ES-I3 (cell line): ENCODE data around the gene CTNND2.

ENCODE experiments used
- H3K36me3 ChIP-seq: 2 replicates; pipeline ENCODE4 v1.6.1; 2013; ENCODE audit warnings: mild to moderate bottlenecking, low read length, control low read depth, moderate library complexity; ENCODE audit not compliant: insufficient read depth
- H3K4me1 ChIP-seq: 2 replicates; pipeline ENCODE4 v1.6.1; 2013; ENCODE audit warnings: mild to moderate bottlenecking, control low read depth, low read length; ENCODE audit not compliant: insufficient read depth
- H3K9ac ChIP-seq: 2 replicates; pipeline ENCODE4 v1.6.1; 2013; ENCODE audit warnings: low read depth, mild to moderate bottlenecking, low read length, moderate library complexity
- H3K9me3 ChIP-seq: 2 replicates; pipeline ENCODE4 v1.6.1; 2013; ENCODE audit warnings: mild to moderate bottlenecking, low read length, moderate library complexity; ENCODE audit not compliant: control insufficient read depth, insufficient read depth

CTNND2 gene

DNA sequence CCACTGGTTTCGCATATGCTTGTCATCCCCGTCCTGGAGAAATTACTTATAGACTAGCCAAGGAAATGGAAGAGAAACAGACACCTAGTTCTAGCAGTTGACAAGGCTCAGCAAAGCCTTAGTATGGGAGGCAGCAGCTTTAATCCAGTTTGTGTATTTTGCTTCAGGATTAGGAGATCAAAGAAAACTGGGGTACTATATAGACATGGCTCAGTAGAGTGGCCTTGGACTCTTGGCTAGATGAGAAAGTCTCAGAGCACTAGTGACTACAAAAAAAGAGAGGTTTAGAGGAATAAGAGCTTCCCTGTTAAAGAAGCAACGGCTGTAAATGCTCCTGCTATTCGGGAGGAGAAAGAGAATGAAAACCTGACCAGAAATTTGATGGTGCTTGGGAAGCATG, 349.1 kb downstream of the CTNND2 start:
- Histone ChIP-seq H3K9ac (no peak overlapping the region), H3K36me3 (no peaks in the 10 kb centered on the region), H3K9me3 (no peaks in the 10 kb centered on the region), H3K4me1 (no peaks in the 10 kb centered on the region)

- Histone ChIP-seq H3K9ac (no peak overlapping the region), H3K9me3 (no peaks in the 10 kb centered on the region), H3K4me1 (no peaks in the 10 kb centered on the region), H3K36me3 (no peaks in the 10 kb centered on the region)
Measured at GRCh38 chr5:11547730-11548129, 356.5 kb downstream of the CTNND2 start.

GRCh38 chr5:11547140-11547539, 357.1 kb downstream of the CTNND2 start:
- Histone ChIP-seq H3K36me3 (no peaks in the 10 kb centered on the region), H3K9ac (no peak overlapping the region), H3K4me1 (no peaks in the 10 kb centered on the region), H3K9me3 (no peaks in the 10 kb centered on the region)

DNA sequence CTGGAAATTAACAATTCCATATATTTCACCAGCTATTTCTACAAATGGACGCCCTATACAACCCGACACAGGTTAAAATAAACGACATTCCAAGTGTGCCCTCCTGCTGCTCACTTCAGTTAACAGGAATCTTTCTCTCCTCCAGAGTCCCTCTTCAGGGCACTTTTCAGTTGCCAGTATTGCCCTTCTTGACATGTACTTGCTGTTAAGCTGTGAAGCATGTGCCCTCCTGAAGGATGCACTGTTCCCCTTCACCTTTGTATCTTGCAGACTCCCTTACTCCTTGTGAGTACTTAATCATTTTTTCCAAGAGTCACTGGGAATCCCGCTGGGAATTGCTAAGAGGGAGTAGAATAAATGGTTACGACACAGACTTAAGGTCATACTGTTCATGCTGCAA, 364.1 kb downstream of the CTNND2 start:
- H3K36me3 ChIP-seq, result no peaks in the 10 kb centered on the region
- H3K9ac ChIP-seq, result no peak overlapping the region

DNA sequence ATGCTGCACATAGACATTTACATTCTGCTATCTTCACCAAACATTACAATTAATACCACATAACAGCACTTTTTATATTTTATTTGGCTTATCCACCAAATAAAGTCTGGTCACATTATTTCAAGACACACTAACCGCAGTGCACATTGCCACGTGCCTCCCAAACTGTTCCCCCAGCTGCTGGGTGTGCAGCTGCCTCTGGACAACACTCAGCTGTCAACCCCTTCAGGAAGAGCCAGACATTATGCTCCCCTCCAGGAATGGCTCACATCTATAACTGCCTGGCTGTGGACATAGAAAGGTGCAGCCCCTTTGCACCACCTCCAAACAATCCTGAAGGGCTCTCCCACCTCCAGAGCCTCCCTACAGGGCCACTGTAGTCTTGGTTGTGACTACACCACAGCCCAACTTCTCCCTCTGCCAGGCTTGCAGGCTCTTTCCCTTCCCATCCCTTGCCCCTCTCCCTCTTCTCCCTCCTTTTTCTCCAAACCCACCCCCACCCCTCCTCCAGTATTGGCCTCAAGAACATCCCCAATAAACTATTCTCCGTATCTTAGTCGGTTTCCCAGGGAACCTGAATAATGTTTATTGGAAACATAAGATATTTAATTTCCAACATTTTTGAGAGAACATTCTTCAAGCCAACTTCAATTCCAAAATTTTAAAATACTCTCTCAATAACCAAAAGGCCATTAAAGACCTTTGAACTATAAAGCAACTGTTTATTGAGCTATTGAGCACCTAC, 372.3 kb downstream of the CTNND2 start:
- no peak overlapping the region for H3K9ac ChIP-seq
- H3K9me3 ChIP-seq, result no peaks in the 10 kb centered on the region
- H3K36me3 ChIP-seq, result no peaks in the 10 kb centered on the region
- peaks cover 7% of the 10 kb centered on the region; the same call in 1 of the 2 replicates for H3K4me1 ChIP-seq

More for the DNA sequence above, 364.1 kb downstream of the CTNND2 start:
- Histone ChIP-seq H3K9me3 (no peaks in the 10 kb centered on the region), H3K4me1 (0 out of 2 replicates have a peak, but pooled peaks cover 12% of the 10 kb centered on the region)

DNA sequence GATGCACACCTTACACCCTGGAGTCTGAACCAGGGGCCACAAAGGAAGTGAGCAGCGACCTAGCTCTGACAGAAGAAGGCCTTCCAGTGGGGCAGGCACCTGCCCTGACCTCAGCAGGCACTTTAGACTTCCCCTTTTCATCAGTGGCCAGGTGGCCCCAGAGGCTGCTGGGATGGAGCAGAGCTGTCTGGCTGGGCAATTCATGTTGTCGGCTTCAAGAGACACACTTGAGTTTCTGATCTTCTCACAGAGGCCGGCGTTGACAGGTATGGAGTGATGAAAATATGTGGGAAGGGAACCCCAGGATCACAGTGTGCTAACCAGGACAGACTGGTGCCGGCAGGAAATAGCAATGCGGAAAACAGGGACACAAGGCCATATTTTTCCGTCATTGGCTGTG, 375.5 kb downstream of the CTNND2 start:
- no peaks in the 10 kb centered on the region for H3K36me3 ChIP-seq
- no peak overlapping the region for H3K9ac ChIP-seq
- peaks cover 26% of the 10 kb centered on the region for H3K4me1 ChIP-seq
- no peaks in the 10 kb centered on the region for H3K9me3 ChIP-seq

DNA sequence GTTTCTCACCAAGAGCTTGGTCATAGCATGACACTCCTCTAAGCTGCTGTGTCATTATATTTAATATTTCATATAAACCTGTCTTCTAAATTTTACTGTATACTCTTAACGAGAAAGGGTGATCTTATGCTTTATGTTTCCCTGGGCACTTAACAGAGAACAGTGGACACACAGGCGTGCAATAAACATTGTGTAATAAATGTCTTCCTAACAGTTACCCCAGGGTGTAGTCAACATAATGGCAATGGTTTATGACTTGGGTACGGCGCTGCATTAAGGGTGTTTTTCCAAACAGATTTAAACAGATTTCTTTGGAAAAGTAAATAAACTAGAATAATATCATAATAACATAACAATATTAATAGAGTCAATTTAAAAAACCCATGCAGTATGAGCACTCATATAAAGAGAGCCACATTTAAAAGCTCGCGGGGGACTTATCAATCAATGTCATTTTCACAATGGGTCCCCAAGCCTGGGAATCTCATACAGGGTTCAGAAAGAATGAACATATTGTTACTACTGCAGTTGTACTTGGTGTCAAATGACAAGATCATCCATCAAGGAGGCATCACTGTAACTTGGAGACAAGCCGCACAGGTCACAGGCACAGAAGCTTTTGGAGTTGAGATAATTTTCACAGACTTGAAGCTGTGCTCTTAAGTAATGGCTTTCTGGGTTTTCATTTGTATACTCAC, 376.4 kb downstream of the CTNND2 start:
- no peak overlapping the region for H3K9ac ChIP-seq
- peaks cover 26% of the 10 kb centered on the region for H3K4me1 ChIP-seq
- H3K9me3 ChIP-seq, result no peaks in the 10 kb centered on the region
- no peaks in the 10 kb centered on the region for H3K36me3 ChIP-seq

DNA sequence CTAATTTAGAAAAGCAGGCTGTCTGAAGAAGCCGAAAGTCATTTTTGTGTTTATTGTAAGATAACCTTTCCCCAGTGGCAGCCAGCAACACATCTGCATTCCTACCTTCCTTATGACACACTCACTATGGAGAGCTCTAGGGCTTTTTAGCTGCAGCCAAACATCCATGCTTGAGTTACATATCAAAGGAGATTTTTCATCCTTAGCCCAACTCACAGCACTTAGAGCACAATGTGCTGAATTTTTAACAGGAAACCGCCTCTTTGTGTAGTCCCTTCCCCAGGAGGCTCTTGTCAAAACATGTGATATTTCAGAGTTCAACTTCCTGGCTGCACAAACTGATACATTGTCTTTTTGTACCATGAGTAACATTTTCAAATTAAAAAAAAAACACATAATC, 379.2 kb downstream of the CTNND2 start:
- Histone ChIP-seq H3K9me3 (no peaks in the 10 kb centered on the region), H3K9ac (no peak overlapping the region), H3K4me1 (peaks cover 26% of the 10 kb centered on the region), H3K36me3 (no peaks in the 10 kb centered on the region)

GRCh38 chr5:11524188-11524587, 380.1 kb downstream of the CTNND2 start:
- H3K4me1 ChIP-seq, result peaks cover 22% of the 10 kb centered on the region
- H3K9ac ChIP-seq, result no peak overlapping the region
- H3K36me3 ChIP-seq, result no peaks in the 10 kb centered on the region
- H3K9me3 ChIP-seq, result no peaks in the 10 kb centered on the region

GRCh38 chr5:11522796-11523195, 381.4 kb downstream of the CTNND2 start:
- peaks cover 19% of the 10 kb centered on the region for H3K4me1 ChIP-seq
- H3K36me3 ChIP-seq, result no peaks in the 10 kb centered on the region
- no peak overlapping the region for H3K9ac ChIP-seq
- H3K9me3 ChIP-seq, result no peaks in the 10 kb centered on the region

DNA sequence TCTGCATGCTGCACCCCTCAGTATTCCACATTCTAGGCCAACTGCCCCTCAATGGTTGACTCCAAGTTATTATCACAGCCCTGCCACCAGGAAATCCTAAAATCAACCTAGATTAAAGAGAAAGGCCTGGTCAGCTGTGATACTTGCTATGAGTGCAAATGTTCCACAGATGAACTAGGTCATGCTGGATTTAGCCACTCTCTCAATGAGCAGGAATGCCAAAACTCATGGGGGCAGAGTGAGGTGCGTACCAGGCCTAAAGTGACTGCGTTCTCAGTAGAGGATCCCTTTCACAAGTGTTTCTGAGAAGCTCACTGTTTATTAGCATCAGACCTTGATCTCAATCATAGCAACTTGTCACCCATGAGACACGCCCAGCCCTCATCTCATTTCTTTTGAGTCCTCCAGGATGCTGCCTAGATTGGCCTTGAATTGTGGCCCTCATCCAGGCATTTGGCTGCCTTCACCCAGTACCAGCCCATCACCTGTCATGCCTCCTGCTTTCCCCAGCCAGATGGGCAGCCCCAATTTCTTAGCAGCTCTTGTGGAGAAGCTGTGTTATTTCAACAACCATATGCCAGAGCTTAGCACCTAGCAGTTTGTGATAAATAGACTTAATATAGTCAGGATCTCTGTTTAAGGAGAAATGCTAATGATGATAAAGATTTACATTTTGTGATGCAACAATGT, 383.9 kb downstream of the CTNND2 start:
- Histone ChIP-seq H3K36me3 (no peaks in the 10 kb centered on the region), H3K9ac (no peak overlapping the region), H3K9me3 (no peaks in the 10 kb centered on the region), H3K4me1 (peaks cover 16% of the 10 kb centered on the region)

DNA sequence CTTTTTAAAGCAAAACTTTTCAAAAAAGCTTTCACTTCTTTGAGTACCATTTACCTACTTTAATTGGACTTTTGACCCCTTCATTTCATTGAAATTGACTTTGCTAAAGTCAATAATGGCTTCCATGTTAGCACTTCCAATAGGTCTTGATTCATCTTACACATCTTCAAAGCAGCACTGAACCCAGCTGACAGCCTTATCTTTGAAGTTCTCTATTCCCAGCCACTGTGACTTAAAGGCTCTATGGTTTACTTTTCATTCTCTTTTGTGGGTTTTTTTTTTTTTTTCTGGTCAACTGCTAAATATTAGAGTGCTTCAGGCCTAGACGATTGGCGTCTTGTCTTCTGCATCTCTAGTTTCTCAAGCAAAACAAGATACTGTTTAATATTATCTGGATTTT, 385.0 kb downstream of the CTNND2 start:
- Histone ChIP-seq H3K9ac (no peak overlapping the region), H3K36me3 (no peaks in the 10 kb centered on the region), H3K9me3 (no peaks in the 10 kb centered on the region), H3K4me1 (peaks cover 4% of the 10 kb centered on the region)

DNA sequence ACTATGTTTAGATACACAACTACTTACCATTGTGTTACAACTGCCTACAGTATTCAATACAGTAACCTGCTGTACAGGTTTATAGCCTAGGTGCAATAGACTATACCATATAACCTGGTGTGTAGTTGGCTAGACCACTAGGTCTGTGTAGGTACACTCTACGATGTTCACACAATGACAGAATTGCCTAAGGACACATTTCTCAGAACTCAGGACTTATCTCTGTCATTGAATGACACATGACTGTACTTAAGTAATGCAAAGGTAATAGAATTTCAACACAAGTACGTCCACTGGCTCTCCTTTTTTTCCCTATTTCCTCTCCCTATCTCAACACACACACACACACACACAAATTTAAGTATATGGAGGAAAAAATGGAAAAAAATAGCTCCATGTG, 385.6 kb downstream of the CTNND2 start:
- H3K36me3 ChIP-seq, result no peaks in the 10 kb centered on the region
- H3K4me1 ChIP-seq, result no peaks in the 10 kb centered on the region
- no peak overlapping the region for H3K9ac ChIP-seq
- no peaks in the 10 kb centered on the region for H3K9me3 ChIP-seq

GRCh38 chr5:11514705-11515432, 389.4 kb downstream of the CTNND2 start:
- Histone ChIP-seq H3K36me3 (no peaks in the 10 kb centered on the region), H3K9me3 (no peaks in the 10 kb centered on the region), H3K4me1 (peaks cover 4% of the 10 kb centered on the region; the same call in 1 of the 2 replicates), H3K9ac (no peak overlapping the region)
